HG03342 (cell line): ENCODE data around the gene PAX6.

ENCODE experiments used
- ATAC-seq: cut with Tn5 transposase; IDR thresholded peaks from one replicate; pipeline ENCODE4 v1.9.1; 2021; ENCODE audit warnings: mild to moderate bottlenecking, moderate library complexity; ENCODE audit not compliant: unreplicated experiment

PAX6 gene

GRCh38 chr11:31810779-31811647 is at the start of gene PAX6:
Gene PAX6, minus strand, starts transcription at chr11:31811322. Its CDS starts 4,911 bp downstream, at chr11:31806411.
- peak; percentile 76 for ATAC-seq

DNA sequence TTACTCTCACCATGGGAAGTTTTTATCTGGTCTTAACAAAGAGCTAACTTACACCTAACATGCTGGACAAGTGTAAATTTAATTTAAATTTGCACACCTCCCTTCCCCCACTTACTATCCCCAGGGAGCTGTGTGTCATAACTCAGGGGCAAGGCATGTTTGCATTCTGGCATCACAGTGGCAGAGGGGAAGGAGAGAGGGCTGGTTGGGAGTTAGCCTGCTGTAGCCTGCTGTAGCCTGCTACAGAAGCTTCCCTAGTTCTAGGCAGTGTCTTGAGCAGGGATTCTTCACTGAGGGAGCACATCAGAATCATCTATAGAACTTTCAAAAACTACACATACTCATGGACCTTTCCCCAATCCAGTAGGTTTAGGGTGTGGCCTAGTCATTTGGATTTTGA is 49.3 kb upstream of the PAX6 start:
- no peak for ATAC-seq

DNA sequence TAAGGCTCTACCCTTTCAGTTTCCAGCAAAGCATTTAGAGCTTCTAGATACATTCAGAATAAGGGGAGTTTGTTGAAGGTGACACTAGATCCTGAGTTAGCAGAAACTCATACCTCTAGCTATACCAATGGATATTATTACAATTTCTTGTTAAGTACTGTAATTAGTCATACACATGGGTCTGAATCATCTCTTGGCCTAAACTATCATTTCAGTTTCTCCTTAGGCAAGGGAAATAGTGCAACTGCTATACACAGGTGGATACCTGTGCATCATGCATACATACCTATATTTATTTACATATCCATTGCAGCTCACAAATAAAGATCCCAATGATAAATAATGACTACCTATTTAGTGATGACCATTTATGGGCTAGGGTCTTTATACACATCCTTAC is 45.1 kb upstream of the PAX6 start:
- ATAC-seq, result no peak

DNA sequence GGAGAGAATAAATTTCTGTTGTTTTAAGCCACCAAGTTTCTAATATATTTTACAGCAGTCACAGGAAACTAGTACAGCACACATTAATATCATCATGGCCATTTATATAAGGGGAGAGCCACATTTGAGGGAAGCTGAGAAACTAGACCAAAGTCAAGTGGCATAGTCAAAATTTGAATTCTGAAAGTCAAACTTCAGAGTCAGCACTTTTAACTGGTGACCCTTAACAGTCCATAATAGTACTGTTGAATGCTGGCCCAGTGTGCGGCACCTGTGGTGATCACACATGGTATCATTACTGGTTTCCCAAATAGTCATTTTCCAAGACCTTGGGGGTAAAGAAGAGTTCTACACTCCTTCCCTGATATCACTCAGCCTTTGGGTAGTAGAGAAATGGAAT is 44.3 kb upstream of the PAX6 start:
- ATAC-seq, result no peak

DNA sequence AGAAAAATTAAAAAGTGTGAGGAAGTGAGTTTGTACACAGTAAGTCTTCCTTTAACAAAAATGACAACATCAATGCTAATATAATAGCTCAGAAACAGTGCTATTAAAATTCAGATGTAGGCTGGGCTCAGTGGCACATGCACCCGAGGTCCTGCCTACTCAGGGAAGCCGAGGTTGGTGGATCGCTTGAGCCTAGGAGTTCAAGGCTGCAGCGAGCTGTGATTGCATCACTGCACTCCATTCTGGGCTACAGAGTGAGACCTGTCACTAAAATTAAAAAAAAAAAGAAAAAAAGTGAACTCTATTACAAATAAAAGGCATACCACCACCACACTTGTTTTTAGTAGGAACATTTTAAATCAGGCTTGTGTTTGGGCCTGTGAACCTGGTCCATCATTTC is 39.2 kb upstream of the PAX6 start:
- ATAC-seq, result no peak

GRCh38 chr11:31847761-31848160 is 36.6 kb upstream of the PAX6 start:
- ATAC-seq, result no peak

DNA sequence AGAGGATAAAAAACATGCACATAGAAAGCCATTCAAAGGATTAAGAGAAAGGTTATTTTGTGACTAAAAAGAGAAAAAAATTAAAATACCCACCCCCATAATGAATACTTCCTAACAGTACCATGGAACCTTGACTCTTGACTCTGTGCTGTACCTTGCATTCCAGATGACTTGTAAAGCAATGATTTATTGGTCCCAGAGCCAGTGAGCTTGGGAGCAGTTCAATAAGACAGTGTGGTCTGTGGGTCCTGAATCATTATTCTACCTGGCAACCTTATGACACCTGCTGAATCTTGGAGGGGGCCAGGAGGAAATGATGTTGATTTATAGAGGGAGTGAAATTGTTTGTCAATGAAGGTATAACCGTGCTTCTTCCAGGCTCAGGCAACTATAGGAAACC is 34.2 kb upstream of the PAX6 start:
- ATAC-seq, result no peak

GRCh38 chr11:31844351-31844750 is 33.2 kb upstream of the PAX6 start:
- ATAC-seq, result no peak

- no peak for ATAC-seq
Observed at GRCh38 chr11:31841435-31841834, 30.3 kb upstream of the PAX6 start.

DNA sequence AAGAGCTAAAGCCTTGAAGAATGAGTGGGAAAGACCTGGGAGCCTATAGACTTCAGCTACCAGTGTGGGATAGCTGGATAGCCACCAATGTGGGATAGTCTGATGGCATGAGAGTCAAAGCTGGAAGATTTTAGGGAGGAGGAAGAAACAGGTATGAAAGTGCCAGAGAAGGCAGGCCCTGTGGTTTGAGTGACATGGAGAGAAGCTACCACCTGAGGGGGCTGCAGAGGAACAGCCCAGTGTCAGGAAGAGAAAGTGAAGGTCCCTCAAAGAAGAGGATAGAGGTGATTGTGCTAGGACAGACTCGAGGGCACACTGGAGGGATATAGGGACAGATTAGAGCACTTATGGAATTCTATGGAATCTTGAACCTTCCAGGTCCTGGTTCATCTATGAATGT is 23.1 kb upstream of the PAX6 start:
- no peak for ATAC-seq

DNA sequence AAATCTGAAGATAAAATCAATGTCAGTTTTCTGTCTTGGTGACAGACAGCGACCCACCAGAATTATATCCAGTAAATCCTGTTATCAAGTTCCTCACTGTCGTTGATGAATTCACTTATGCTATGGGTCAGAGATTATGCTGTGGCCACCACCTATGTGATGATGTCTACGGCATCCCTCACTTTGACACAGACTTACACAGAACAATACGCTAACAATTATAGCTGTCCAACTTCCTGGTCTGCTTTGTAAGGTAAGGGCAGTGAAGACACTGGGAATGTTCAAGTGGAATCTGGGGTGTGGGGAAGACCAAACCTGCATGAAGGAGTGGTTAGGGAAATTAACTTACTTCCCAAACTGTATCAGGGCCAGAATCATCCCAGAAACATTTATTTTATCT is 19.3 kb upstream of the PAX6 start:
- ATAC-seq, result no peak

- ATAC-seq, result no peak
Observed at GRCh38 chr11:31828217-31828616, 17.1 kb upstream of the PAX6 start.

DNA sequence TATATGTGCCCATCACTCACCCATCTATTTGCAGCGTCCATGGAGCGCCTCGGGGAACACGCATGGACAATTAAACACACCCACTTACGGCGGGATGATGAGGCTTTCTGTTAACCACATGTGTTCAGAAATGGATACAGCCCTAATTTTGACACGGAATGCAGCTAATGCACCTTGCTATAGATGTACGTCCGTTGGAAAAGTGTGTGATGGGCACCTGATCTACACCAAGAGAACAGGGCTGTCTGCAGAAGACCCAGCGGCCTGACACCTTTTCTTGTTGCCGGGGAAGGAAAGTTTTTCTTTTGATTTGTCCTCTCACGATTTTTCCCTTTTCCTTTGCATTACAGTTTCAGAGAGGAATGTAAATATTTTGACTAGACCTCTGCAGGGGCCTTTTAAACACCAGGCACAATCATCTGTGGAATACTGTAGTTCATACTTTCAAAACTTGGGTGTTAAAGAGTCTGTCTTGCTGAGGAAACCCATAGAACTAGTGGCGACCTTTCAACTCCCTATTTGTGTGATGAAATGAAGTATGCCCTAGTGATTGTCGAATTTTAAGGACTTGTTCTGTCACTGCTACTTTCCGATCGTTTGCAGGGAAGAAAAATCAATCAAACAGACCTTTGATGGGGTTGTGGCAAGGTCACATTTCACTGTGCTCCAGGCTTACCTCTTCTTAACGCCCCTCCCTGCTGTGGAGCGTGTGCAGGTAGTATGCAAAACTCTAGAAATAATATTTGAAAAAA is 16.5 kb upstream of the PAX6 start:
- ATAC-seq, result no peak

GRCh38 chr11:31826536-31827438 is 15.7 kb upstream of the PAX6 start:
- ATAC-seq, result no peak

GRCh38 chr11:31825838-31826484 is 14.8 kb upstream of the PAX6 start:
- ATAC-seq, result no peak

DNA sequence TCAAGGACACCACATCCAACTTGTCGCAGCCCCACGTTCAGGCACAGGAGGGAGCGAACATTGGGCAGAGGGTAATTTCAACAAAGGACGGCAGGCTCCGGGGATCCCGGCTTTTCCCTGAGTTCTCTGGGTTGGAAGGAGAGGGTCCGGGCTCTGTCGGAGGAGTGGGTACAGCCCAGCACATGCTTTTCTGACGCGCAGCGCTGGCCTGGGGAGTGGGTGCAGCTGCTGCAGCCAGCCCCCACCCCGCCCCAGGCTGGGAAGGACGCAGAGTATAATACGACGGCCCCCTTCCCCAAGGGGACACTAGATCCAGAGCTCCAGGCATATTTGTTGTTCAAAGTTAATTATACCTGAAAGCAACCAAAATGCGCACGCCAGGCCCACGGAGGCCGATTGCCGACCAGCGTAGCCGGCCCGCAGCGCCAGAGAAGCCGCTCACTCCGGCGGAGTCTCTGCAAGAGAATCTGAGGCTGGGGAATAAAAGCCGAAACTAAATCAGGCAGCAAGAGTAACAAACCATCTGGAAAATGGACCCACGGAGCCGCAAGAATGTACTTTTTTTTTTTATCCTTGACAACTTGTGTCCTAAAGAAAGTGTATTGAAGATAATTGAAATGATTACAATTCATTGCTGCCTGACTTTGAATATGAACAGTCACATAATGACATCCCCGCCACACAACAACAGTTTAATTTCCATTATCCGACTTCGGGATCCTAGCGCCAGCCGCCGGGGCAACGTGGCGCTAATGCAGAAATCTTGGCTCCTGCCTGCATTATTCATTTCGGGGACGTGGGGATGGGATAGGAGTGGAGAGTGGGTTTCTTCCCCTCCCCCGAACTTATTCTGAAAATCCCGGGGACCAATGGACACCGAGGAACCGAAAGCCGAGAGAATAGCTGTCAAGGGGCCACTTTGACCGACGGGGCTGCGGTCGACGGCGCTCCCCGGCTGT is 14.0 kb upstream of the PAX6 start:
- ATAC-seq, result no peak

- ATAC-seq, result no peak
Observed at GRCh38 chr11:31824332-31824878, 13.3 kb upstream of the PAX6 start.

- ATAC-seq, result no peak
Observed at GRCh38 chr11:31823644-31824331, 12.7 kb upstream of the PAX6 start.
